GM12878 (cell line): Measurements from ENCODE around the gene TEC. TPM values are rescaled to one million over a fixed set of nuclear protein-coding genes. Genes with fewer than 3 reads are reported as not detected.
A peak's percentile ranks its signal among the peaks of the same experiment; 100 is the strongest.

ENCODE experiments used
- ATAC-seq: fragments of 200-7000 bp; cut with Tn5 transposase; 3 replicates; pipeline ENCODE4 v1.9.1; 2020; ENCODE audit warnings: mild to moderate bottlenecking, moderate library complexity
- BruUV-seq: library from RNA; stranded (reverse); fragments of 400-500 nt; replicated peaks from 2 replicates; lab custom pipeline; 2021; lab: Mats Ljungman, UMichigan
- CTCF ChIA-PET: fragments of 300-600 bp; sonication (Branson Sonifier 250); formaldehyde crosslinking; extraction: SDS; loops from one replicate; lab custom pipeline; 2021; ENCODE audit warnings: inconsistent platforms; lab: Yijun Ruan, JAX
- POLR2A ChIA-PET: fragments of 350-600 bp; formaldehyde crosslinking; extraction: SDS; loops from one replicate; lab custom pipeline; 2021; ENCODE audit warnings: inconsistent platforms; lab: Charles Lee
- RAD21 ChIA-PET: fragments of 300-600 bp; sonication (Branson Sonifier 250); formaldehyde crosslinking; loops from one replicate; lab custom pipeline; 2023; ENCODE audit warnings: antibody characterized with exemption; ENCODE audit not compliant: unreplicated experiment; lab: Charles Lee
- SMC1A ChIA-PET: fragments of 300-600 bp; sonication (Branson Sonifier 250); formaldehyde crosslinking; loops from one replicate; lab custom pipeline; 2023; ENCODE audit not compliant: unreplicated experiment, uncharacterized antibody; lab: Charles Lee
- DNase-seq: peaks from one replicate; pipeline ENCODE4 v3.0.0-alpha.2; 2011; ENCODE audit warnings: low read depth, low spot score
- FAIRE-seq: peaks from 3 replicates; lab custom pipeline; 2011; peaks lifted over from hg19 to GRCh38; lab: Jason Lieb, UNC
- H2AFZ ChIP-seq: 2 replicates; pipeline ENCODE4 v1.6.0; 2011; ENCODE audit warnings: low read depth, low read length, control low read depth; ENCODE audit not compliant: control insufficient read depth
- H3K27ac ChIP-seq: 2 replicates; pipeline ENCODE4 v1.5.1; 2011; ENCODE audit warnings: control low read depth; ENCODE audit not compliant: control insufficient read depth, insufficient read depth
- H3K27me3 ChIP-seq, 2 experiments: replicated peaks in 1 of 2; 2 replicates each; pipeline versions ENCODE4 v1.6.0 to v1.6.1; 2011; ENCODE audit warnings: low read length in 1 of 2; ENCODE audit not compliant: control insufficient read depth in 2 of 2, insufficient read depth in 2 of 2
- H3K36me3 ChIP-seq, 2 experiments: 2 replicates each; pipeline ENCODE4 v1.5.1; 2011; ENCODE audit warnings: low read length in 1 of 2; ENCODE audit not compliant: control insufficient read depth in 2 of 2, insufficient read depth in 2 of 2
- H3K4me1 ChIP-seq: 2 replicates; pipeline ENCODE4 v1.6.1; 2011; ENCODE audit warnings: mild to moderate bottlenecking, low read length, moderate library complexity, mixed read lengths; ENCODE audit not compliant: control insufficient read depth, insufficient read depth
- H3K4me2 ChIP-seq: 2 replicates; pipeline ENCODE4 v1.6.0; 2011; ENCODE audit warnings: control low read depth; ENCODE audit not compliant: control insufficient read depth, insufficient read depth
- H3K4me3 ChIP-seq: fragments of 200-600 bp; sonication (generic); 2 replicates; pipeline ENCODE4 v1.5.1; 2016
- H3K79me2 ChIP-seq: 2 replicates; pipeline ENCODE4 v1.6.0; 2011; ENCODE audit warnings: low read length; ENCODE audit not compliant: control insufficient read depth, insufficient read depth
- H3K9ac ChIP-seq: 2 replicates; pipeline ENCODE4 v1.8.0; 2011; ENCODE audit warnings: low read length, control low read depth, mixed read lengths; ENCODE audit not compliant: control insufficient read depth, insufficient read depth
- H3K9me3 ChIP-seq: replicated peaks from 3 replicates; pipeline ENCODE4 v1.5.1; 2011; ENCODE audit warnings: mild to moderate bottlenecking, low read length; ENCODE audit not compliant: control insufficient read depth, insufficient read depth
- H4K20me1 ChIP-seq: 2 replicates; pipeline ENCODE4 v1.6.0; 2011; ENCODE audit not compliant: control insufficient read depth, insufficient read depth
- CEBPZ ChIP-seq: fragments of 150-350 bp; IDR thresholded peaks from 2 replicates; pipeline ENCODE4 v1.6.1; 2016; ENCODE audit warnings: low read depth, low read length
- EED ChIP-seq: sonication (generic); IDR thresholded peaks from 2 replicates; pipeline ENCODE4 v1.6.1; 2016; ENCODE audit warnings: antibody characterized with exemption, low read depth
- EP300 ChIP-seq, 2 experiments: fragments of 150-350 bp in 1 of 2; IDR thresholded peaks; 2 replicates each; pipeline ENCODE4 v1.6.1; 2011 to 2012; ENCODE audit warnings: low read depth in 2 of 2, low read length in 2 of 2, borderline replicate concordance in 1 of 2, improper control_type of control experiment in 1 of 2, inconsistent platforms in 1 of 2; ENCODE audit not compliant: control insufficient read depth in 1 of 2
- HDAC6 ChIP-seq: fragments of 200-600 bp; sonication (generic); IDR thresholded peaks from one replicate; pipeline ENCODE4 v1.8.0; 2017; ENCODE audit warnings: antibody characterized with exemption; ENCODE audit not compliant: unreplicated experiment
- PML ChIP-seq: IDR thresholded peaks from 2 replicates; pipeline ENCODE4 v1.6.1; 2012; ENCODE audit warnings: low read length, inconsistent platforms
- RB1 ChIP-seq: fragments of 450-650 bp; formaldehyde crosslinking; IDR thresholded peaks from 2 replicates; pipeline ENCODE4 v1.6.1; 2017; ENCODE audit warnings: mild to moderate bottlenecking, borderline replicate concordance
- TCF7 ChIP-seq: IDR thresholded peaks from 2 replicates; pipeline ENCODE4 v1.6.1; 2014; ENCODE audit warnings: antibody characterized with exemption, borderline replicate concordance
- YBX1 ChIP-seq: fragments of 450-650 bp; IDR thresholded peaks from 2 replicates; pipeline ENCODE4 v1.6.1; 2016; ENCODE audit warnings: antibody characterized with exemption
- ZNF592 ChIP-seq: fragments of 450-650 bp; IDR thresholded peaks from 2 replicates; pipeline ENCODE4 v1.6.1; 2017; ENCODE audit warnings: mild to moderate bottlenecking, moderate library complexity
- WGBS: methylation state at CpG from one replicate; pipeline ENCODE4 v1.1.6; 2016; ENCODE audit warnings: low lambda C conversion rate; ENCODE audit not compliant: insufficient replicate concordance, insufficient coverage; ENCODE audit errors: missing lambda C conversion rate; 5-methylcytosine and 5-hydroxymethylcytosine counted together
- in situ Hi-C: fragments of 300-500 bp; cut with MboI; formaldehyde crosslinking; loops from 9 replicates; pipeline ENCODE4 v1.14.3; 2018; ENCODE audit warnings: mixed read lengths
- intact Hi-C: fragments of 100-400 bp; cut with micrococcal nuclease; formaldehyde crosslinking; loops from one replicate; pipeline ENCODE4 v1.14.2; 2022; ENCODE audit not compliant: unreplicated experiment
- polyA plus RNA-seq, 11 experiments: library from polyadenylated mRNA; depleted of rRNA in 4 of 11; unstranded in 6 of 11; stranded (reverse) in 5 of 11; fragments of >200 nt; fragmentation: Nextera tagmentation in 4 of 11; fragmentation: Illumina TruSeq in 1 of 11; extraction: Ambion mirVana in 4 of 11; extraction: Trizol in 1 of 11; gene quantifications; 1 replicate in 1 of 11; 2 replicates in 10 of 11; pipeline versions ENCODE4 v1.2.1 to v1.2.3, GENCODE V29; 2011 to 2016; ENCODE audit warnings: inconsistent platforms in 2 of 11, missing spikeins in 2 of 11, low read depth in 1 of 11
- total RNA-seq, 4 experiments: library from RNA; depleted of rRNA in 3 of 4; stranded (reverse); fragments of >200 nt in 3 of 4; fragmentation: Illumina TruSeq in 1 of 4; extraction: Trizol in 1 of 4; gene quantifications; 2 replicates each; pipeline versions ENCODE4 v1.2.1 to v1.2.3, GENCODE V29; 2013 to 2021

TEC gene
- total and polyA plus RNA-seq, 10 of the 15 experiments (the other 5 are each of a cell fraction or from before 2014, with no cell fraction given): 7.4 to 27.2 (median 17.1) TPM

- in situ Hi-C loops: no loop called here
- TF ChIP-seq YBX1 (no peak), HDAC6 (no peak), EP300 (IDR thresholded peaks at IDR 0.05; ENCODE audit: borderline replicate concordance in 1 of 2, control insufficient read depth in 1 of 2, low read depth in 2 of 2, low read length in 2 of 2) (no peak), PML (no peak), RB1 (no peak), EED (no peak), TCF7 (no peak), ZNF592 (no peak), CEBPZ (no peak)
- CTCF ChIA-PET: interaction anchor here (1.2 to 2.1 kb wide), 2 partner anchors 39 to 49 kb away, joined by 3 to 5 read pairs; no protein-coding TSS in a partner anchor
- intact Hi-C loops: loop anchor here (2.0 kb wide), 1 partner anchor 21 kb away; the partner anchor contains the start of gene TEC
- SMC1A ChIA-PET: interaction anchor here (0.9 to 3.8 kb wide), 7 partner anchors 11 to 52 kb away, joined by 3 to 36 read pairs (median 7); no protein-coding TSS in a partner anchor
- peaks cover 91% of the 10 kb centered on the region for H3K79me2 ChIP-seq
- no peaks in the 10 kb centered on the region; a peak in 1 of 4 replicates for H3K36me3 ChIP-seq
- peak overlapping the region; percentile 40 for H3K4me2 ChIP-seq
- no TSS peak for BruUV-seq
- H4K20me1 ChIP-seq: no peaks in the 10 kb centered on the region
- peaks cover 26% of the 10 kb centered on the region for H3K4me1 ChIP-seq
- DNase-seq (no peak), ATAC-seq (peak; percentile 77), FAIRE-seq (no peak)
- no peak overlapping the region for H3K4me3 ChIP-seq
- RAD21 ChIA-PET: interaction anchor here (1.1 to 3.0 kb wide), 6 partner anchors 12 to 60 kb away, joined by 3 to 15 read pairs (median 8); no protein-coding TSS in a partner anchor
- H3K27me3 ChIP-seq: no peaks in the 10 kb centered on the region
- no peak overlapping the region for H2AFZ ChIP-seq
- peak overlapping the region; percentile 41 for H3K9ac ChIP-seq
- H3K27ac ChIP-seq: peak overlapping the region; percentile 79
- H3K9me3 ChIP-seq: peaks cover 7% of the 10 kb centered on the region; the same call in 2 of the 3 replicates
- WGBS: 68% methylated on average over 5 of the region's 5 CpGs
- POLR2A ChIA-PET: interaction anchor here (0.9 to 2.8 kb wide), 7 partner anchors 9 to 52 kb away, joined by 3 to 11 read pairs (median 4); no protein-coding TSS in a partner anchor
These were observed 21.6 kb downstream of the TEC start for GRCh38 chr4:48247878-48248558.
